ENCODE results near the gene PCDHB15.
A peak's percentile ranks its signal among the peaks of the same experiment; 100 is the strongest.
"Not testable (repeated sequence)": the region's sequence is repeated elsewhere in the genome, so short reads cannot be mapped to it uniquely, and the experiment has no call there.

The PCDHB15 gene

GRCh38 chr5:141215504-141215903, 29.7 kb upstream of the PCDHB15 start:
- not testable (repeated sequence) for H3K9me3 ChIP-seq (ENCODE audit: insufficient read depth, low read length); H3K9ac ChIP-seq (ENCODE audit: insufficient read length, low read depth); H3K27me3 ChIP-seq (ENCODE audit: insufficient read depth, insufficient read length); H3K4me3 ChIP-seq (ENCODE audit: insufficient read length, low read depth); H3K4me1 ChIP-seq (ENCODE audit: insufficient read depth, insufficient read length); H3K36me3 ChIP-seq (ENCODE audit: insufficient read depth, insufficient read length, low read length); DNase-seq (ENCODE audit: low read depth, low spot score)

DNA sequence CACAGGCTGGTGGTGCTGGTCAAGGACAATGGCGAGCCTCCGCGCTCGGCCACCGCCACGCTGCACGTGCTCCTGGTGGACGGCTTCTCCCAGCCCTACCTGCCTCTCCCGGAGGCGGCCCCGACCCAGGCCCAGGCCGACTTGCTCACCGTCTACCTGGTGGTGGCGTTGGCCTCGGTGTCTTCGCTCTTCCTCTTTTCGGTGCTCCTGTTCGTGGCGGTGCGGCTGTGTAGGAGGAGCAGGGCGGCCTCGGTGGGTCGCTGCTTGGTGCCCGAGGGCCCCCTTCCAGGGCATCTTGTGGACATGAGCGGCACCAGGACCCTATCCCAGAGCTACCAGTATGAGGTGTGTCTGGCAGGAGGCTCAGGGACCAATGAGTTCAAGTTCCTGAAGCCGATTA, 29.2 kb upstream of the PCDHB15 start:
- H3K9ac ChIP-seq (ENCODE audit: insufficient read length, low read depth); H3K36me3 ChIP-seq (ENCODE audit: insufficient read depth, insufficient read length, low read length); H3K4me3 ChIP-seq (ENCODE audit: insufficient read length, low read depth); DNase-seq (ENCODE audit: low read depth, low spot score); H3K4me1 ChIP-seq (ENCODE audit: insufficient read depth, insufficient read length); H3K9me3 ChIP-seq (ENCODE audit: insufficient read depth, low read length); H3K27me3 ChIP-seq (ENCODE audit: insufficient read depth, insufficient read length): not testable (repeated sequence)

GRCh38 chr5:141223112-141223783, 21.9 kb upstream of the PCDHB15 start, which contains the start of gene PCDHB14:
Gene PCDHB14, plus strand, starts transcription at chr5:141223343. Its CDS starts 163 bp downstream, at chr5:141223506.
- Histone ChIP-seq H3K9ac (ENCODE audit: insufficient read length, low read depth) (no peak within 1 kb of the TSS), H3K36me3 (ENCODE audit: insufficient read depth, insufficient read length, low read length) (no peaks in the 10 kb centered on the region), H3K4me3 (ENCODE audit: insufficient read length, low read depth) (no peak within 1 kb of the TSS), H3K27me3 (ENCODE audit: insufficient read depth, insufficient read length) (no peaks in the 10 kb centered on the region), H3K9me3 (ENCODE audit: insufficient read depth, low read length) (no peaks in the 10 kb centered on the region), H3K4me1 (ENCODE audit: insufficient read depth, insufficient read length) (no peaks in the 10 kb centered on the region)
- TF ChIP-seq SUZ12 (IDR thresholded peaks at IDR 0.05; ENCODE audit: extremely low read depth, insufficient read depth, insufficient read length) (no peak), ZNF274 (IDR thresholded peaks at IDR 0.05; ENCODE audit: low read depth, low read length) (no peak), YY1 (IDR thresholded peaks at IDR 0.05; ENCODE audit: insufficient read depth, insufficient read length) (no peak)
- DNase-seq (ENCODE audit: low read depth, low spot score), result peak; percentile 27

GRCh38 chr5:141224844-141225243, 20.4 kb upstream of the PCDHB15 start:
- H3K9ac ChIP-seq (ENCODE audit: insufficient read length, low read depth); H3K4me3 ChIP-seq (ENCODE audit: insufficient read length, low read depth); H3K27me3 ChIP-seq (ENCODE audit: insufficient read depth, insufficient read length); DNase-seq (ENCODE audit: low read depth, low spot score); H3K4me1 ChIP-seq (ENCODE audit: insufficient read depth, insufficient read length); H3K36me3 ChIP-seq (ENCODE audit: insufficient read depth, insufficient read length, low read length); H3K9me3 ChIP-seq (ENCODE audit: insufficient read depth, low read length): not testable (repeated sequence)

DNA sequence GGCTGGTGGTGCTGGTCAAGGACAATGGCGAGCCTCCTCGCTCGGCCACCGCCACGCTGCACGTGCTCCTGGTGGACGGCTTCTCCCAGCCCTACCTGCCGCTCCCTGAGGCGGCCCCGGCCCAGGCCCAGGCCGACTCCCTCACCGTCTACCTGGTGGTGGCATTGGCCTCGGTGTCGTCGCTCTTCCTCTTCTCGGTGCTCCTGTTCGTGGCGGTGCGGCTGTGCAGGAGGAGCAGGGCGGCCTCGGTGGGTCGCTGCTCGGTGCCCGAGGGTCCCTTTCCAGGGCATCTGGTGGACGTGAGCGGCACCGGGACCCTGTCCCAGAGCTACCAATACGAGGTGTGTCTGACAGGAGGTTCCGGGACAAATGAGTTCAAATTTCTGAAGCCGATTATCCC, 19.8 kb upstream of the PCDHB15 start:
- not testable (repeated sequence) for H3K36me3 ChIP-seq (ENCODE audit: insufficient read depth, insufficient read length, low read length)

DNA sequence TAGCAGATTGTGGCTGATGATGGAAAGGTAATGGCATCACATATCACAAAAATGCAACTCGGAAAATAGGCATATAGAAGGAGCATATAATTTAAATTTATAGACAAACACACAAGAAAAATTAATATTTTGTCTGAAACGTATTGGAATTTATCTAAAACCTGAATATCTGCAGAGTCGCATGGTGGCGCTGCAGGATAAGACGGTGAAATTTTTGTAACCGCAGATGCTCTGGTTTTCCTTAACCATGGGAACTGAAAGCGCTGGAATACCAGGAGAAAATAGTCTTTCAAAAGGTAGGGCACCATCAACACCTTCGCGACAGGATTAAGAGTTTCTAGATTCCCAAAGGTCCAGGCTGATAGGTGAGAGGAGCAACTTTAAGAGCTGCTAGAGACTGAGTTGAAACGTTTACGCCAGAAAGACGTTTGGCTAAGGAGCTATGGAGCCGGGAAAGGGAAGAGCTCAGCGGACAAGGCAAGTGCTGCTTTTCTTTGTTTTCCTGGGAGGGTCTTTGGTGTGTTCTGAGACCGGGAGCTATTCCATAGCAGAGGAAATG, 11.0 kb upstream of the PCDHB15 start:
- H3K4me1 ChIP-seq (ENCODE audit: insufficient read depth, insufficient read length), result no peaks in the 10 kb centered on the region
- H3K9me3 ChIP-seq (ENCODE audit: insufficient read depth, low read length), result peaks cover 7% of the 10 kb centered on the region; the same call in 1 of the 2 replicates
- H3K4me3 ChIP-seq (ENCODE audit: insufficient read length, low read depth), result no peak overlapping the region
- no peak overlapping the region for H3K9ac ChIP-seq (ENCODE audit: insufficient read length, low read depth)
- H3K27me3 ChIP-seq (ENCODE audit: insufficient read depth, insufficient read length), result no peaks in the 10 kb centered on the region
- H3K36me3 ChIP-seq (ENCODE audit: insufficient read depth, insufficient read length, low read length), result no peaks in the 10 kb centered on the region
- TF ChIP-seq SUZ12 (IDR thresholded peaks at IDR 0.05; ENCODE audit: extremely low read depth, insufficient read depth, insufficient read length) (no peak), ZNF274 (IDR thresholded peaks at IDR 0.05; ENCODE audit: low read depth, low read length) (no peak), YY1 (IDR thresholded peaks at IDR 0.05; ENCODE audit: insufficient read depth, insufficient read length) (no peak)
- DNase-seq (ENCODE audit: low read depth, low spot score), result no peak

More for the DNA sequence above, 19.8 kb upstream of the PCDHB15 start:
- not testable (repeated sequence) for H3K9ac ChIP-seq (ENCODE audit: insufficient read length, low read depth); H3K27me3 ChIP-seq (ENCODE audit: insufficient read depth, insufficient read length); H3K4me1 ChIP-seq (ENCODE audit: insufficient read depth, insufficient read length); DNase-seq (ENCODE audit: low read depth, low spot score); H3K9me3 ChIP-seq (ENCODE audit: insufficient read depth, low read length); H3K4me3 ChIP-seq (ENCODE audit: insufficient read length, low read depth)

GRCh38 chr5:141235922-141236321, 9.3 kb upstream of the PCDHB15 start:
- not testable (repeated sequence) for H3K27me3 ChIP-seq (ENCODE audit: insufficient read depth, insufficient read length); DNase-seq (ENCODE audit: low read depth, low spot score); H3K9ac ChIP-seq (ENCODE audit: insufficient read length, low read depth); H3K4me3 ChIP-seq (ENCODE audit: insufficient read length, low read depth); H3K4me1 ChIP-seq (ENCODE audit: insufficient read depth, insufficient read length); H3K36me3 ChIP-seq (ENCODE audit: insufficient read depth, insufficient read length, low read length); H3K9me3 ChIP-seq (ENCODE audit: insufficient read depth, low read length)

- DNase-seq (ENCODE audit: low read depth, low spot score), result no peak
- H3K9me3 ChIP-seq (ENCODE audit: insufficient read depth, low read length), result peaks cover 7% of the 10 kb centered on the region; the same call in 1 of the 2 replicates
- H3K27me3 ChIP-seq (ENCODE audit: insufficient read depth, insufficient read length), result no peaks in the 10 kb centered on the region
- H3K4me3 ChIP-seq (ENCODE audit: insufficient read length, low read depth), result no peak overlapping the region
- H3K9ac ChIP-seq (ENCODE audit: insufficient read length, low read depth), result no peak overlapping the region
- no peaks in the 10 kb centered on the region for H3K36me3 ChIP-seq (ENCODE audit: insufficient read depth, insufficient read length, low read length)
- H3K4me1 ChIP-seq (ENCODE audit: insufficient read depth, insufficient read length), result no peaks in the 10 kb centered on the region
- TF ChIP-seq ZNF274 (IDR thresholded peaks at IDR 0.05; ENCODE audit: low read depth, low read length), result no peak
- no peak for TF ChIP-seq YY1 (IDR thresholded peaks at IDR 0.05; ENCODE audit: insufficient read depth, insufficient read length)
- TF ChIP-seq SUZ12 (IDR thresholded peaks at IDR 0.05; ENCODE audit: extremely low read depth, insufficient read depth, insufficient read length), result no peak
Measured at GRCh38 chr5:141236516-141237313, 8.5 kb upstream of the PCDHB15 start.

All from NT2/D1 (cell line).